H1 (cell line): ENCODE measurements around the gene HOMER1. TPM values are rescaled to one million over a fixed set of nuclear protein-coding genes. Genes with fewer than 3 reads are reported as not detected.

ENCODE experiments used
- CTCF ChIA-PET: fragments of 300-600 bp; sonication (Branson Sonifier 250); formaldehyde crosslinking; loops from one replicate; lab custom pipeline; 2021; ENCODE audit not compliant: partially characterized antibody; lab: Charles Lee
- POLR2A ChIA-PET: fragments of 300-600 bp; sonication (Branson Sonifier 250); formaldehyde crosslinking; loops from one replicate; lab custom pipeline; 2021; ENCODE audit warnings: inconsistent platforms; ENCODE audit not compliant: partially characterized antibody; lab: Charles Lee
- DNase-seq, 2 experiments: peaks; one replicate each; pipeline versions ENCODE4 v3.0.0 to v3.0.0-alpha.2; 2010 to 2022; ENCODE audit warnings: low spot score in 2 of 2, low read depth in 1 of 2, mixed read lengths in 1 of 2
- FAIRE-seq: peaks from 2 replicates; lab custom pipeline; 2011; peaks lifted over from hg19 to GRCh38; lab: Jason Lieb, UNC
- H2AFZ ChIP-seq: 2 replicates; pipeline ENCODE4 v1.8.1; 2012; ENCODE audit warnings: low read length, inconsistent platforms
- H2AK5ac ChIP-seq: 2 replicates; pipeline ENCODE4 v1.6.1; 2013; ENCODE audit warnings: low read depth, low read length
- H2BK120ac ChIP-seq: replicated peaks from 2 replicates; pipeline ENCODE3; 2013; ENCODE audit warnings: low read depth, low read length, inconsistent platforms
- H2BK12ac ChIP-seq: 2 replicates; pipeline ENCODE4 v1.6.1; 2013; ENCODE audit warnings: low read depth, low read length
- H2BK15ac ChIP-seq: 2 replicates; pipeline ENCODE4 v1.6.1; 2013; ENCODE audit warnings: low read length
- H2BK20ac ChIP-seq: 2 replicates; pipeline ENCODE4 v1.6.1; 2013; ENCODE audit warnings: low read length
- H2BK5ac ChIP-seq: 2 replicates; pipeline ENCODE4 v1.6.1; 2013; ENCODE audit warnings: low read depth, low read length
- H3K14ac ChIP-seq: 2 replicates; pipeline ENCODE4 v1.6.1; 2013; ENCODE audit warnings: inconsistent platforms; ENCODE audit not compliant: insufficient read length
- H3K18ac ChIP-seq: 2 replicates; pipeline ENCODE4 v1.6.1; 2013; ENCODE audit warnings: low read length; ENCODE audit errors: extremely low read depth
- H3K23ac ChIP-seq: 2 replicates; pipeline ENCODE4 v1.6.1; 2013; ENCODE audit warnings: inconsistent platforms; ENCODE audit not compliant: insufficient read length
- H3K23me2 ChIP-seq: 2 replicates; pipeline ENCODE4 v1.6.1; 2013; ENCODE audit warnings: low read depth, low read length
- H3K27ac ChIP-seq: 2 replicates; pipeline ENCODE4 v1.6.1; 2011; ENCODE audit warnings: low read depth, low read length, inconsistent platforms
- H3K27me3 ChIP-seq, 4 experiments: replicated peaks in 1 of 4; 1 replicate in 1 of 4; 2 replicates in 3 of 4; pipeline versions ENCODE4 v1.6.1 to v1.8.1; 2011 to 2013; ENCODE audit warnings: low read length in 3 of 4, mild to moderate bottlenecking in 3 of 4, inconsistent platforms in 2 of 4, mixed read lengths in 2 of 4, moderate library complexity in 1 of 4; ENCODE audit not compliant: control insufficient read depth in 3 of 4, insufficient read depth in 3 of 4; ENCODE audit errors: extremely low read depth in 1 of 4
- H3K36me3 ChIP-seq, 4 experiments: 2 replicates each; pipeline versions ENCODE4 v1.6.1 to v1.8.1; 2011 to 2013; ENCODE audit warnings: mild to moderate bottlenecking in 4 of 4, low read length in 3 of 4, moderate library complexity in 2 of 4, control low read depth in 1 of 4, inconsistent platforms in 1 of 4; ENCODE audit not compliant: insufficient read depth in 4 of 4, control insufficient read depth in 2 of 4
- H3K4ac ChIP-seq: replicated peaks from 2 replicates; pipeline ENCODE3; 2013; ENCODE audit warnings: low read length, low read depth, mixed read lengths, inconsistent platforms; ENCODE audit not compliant: insufficient read length
- H3K4me1 ChIP-seq, 4 experiments: replicated peaks in 1 of 4; 1 replicate in 1 of 4; 2 replicates in 3 of 4; pipeline versions ENCODE4 v1.6.1 to v1.8.1; 2011 to 2013; ENCODE audit warnings: low read length in 3 of 4, inconsistent platforms in 2 of 4, mixed read lengths in 1 of 4; ENCODE audit not compliant: insufficient read depth in 4 of 4, control insufficient read depth in 3 of 4
- H3K4me2 ChIP-seq, 2 experiments: 2 replicates each; pipeline versions ENCODE4 v1.6.1 to v1.8.1; 2011 to 2013; ENCODE audit warnings: low read depth in 2 of 2, low read length in 2 of 2, control low read depth in 1 of 2, inconsistent platforms in 1 of 2, mild to moderate bottlenecking in 1 of 2; ENCODE audit not compliant: insufficient read depth in 1 of 2
- H3K4me3 ChIP-seq, 4 experiments: fragments of 200-600, 300-600 bp in 1 of 4; sonication (generic), shearing (Covaris generic), sonication (Bioruptor Twin) in 1 of 4; 2 replicates each; pipeline versions ENCODE4 v1.5.1 to v1.8.1; 2011 to 2016; ENCODE audit warnings: low read length in 4 of 4, low read depth in 3 of 4, control low read depth in 2 of 4, inconsistent platforms in 2 of 4, mild to moderate bottlenecking in 2 of 4, mixed read lengths in 1 of 4, moderate library complexity in 1 of 4; ENCODE audit not compliant: insufficient read depth in 2 of 4; ENCODE audit errors: extremely low read depth in 1 of 4
- H3K56ac ChIP-seq: replicated peaks from 2 replicates; pipeline ENCODE3; 2013; ENCODE audit warnings: low read depth, mild to moderate bottlenecking, mixed read lengths, low read length, inconsistent platforms; ENCODE audit not compliant: insufficient read length
- H3K79me1 ChIP-seq: 2 replicates; pipeline ENCODE4 v1.6.1; 2013; ENCODE audit warnings: low read depth, low read length, control low read depth
- H3K79me2 ChIP-seq, 2 experiments: 2 replicates each; pipeline versions ENCODE4 v1.6.1 to v1.8.1; 2012 to 2013; ENCODE audit warnings: low read length in 2 of 2, mild to moderate bottlenecking in 2 of 2, inconsistent platforms in 1 of 2; ENCODE audit not compliant: insufficient read depth in 2 of 2, control insufficient read depth in 1 of 2
- H3K9ac ChIP-seq, 4 experiments: replicated peaks in 1 of 4; 1 replicate in 1 of 4; 2 replicates in 3 of 4; pipeline versions ENCODE4 v1.6.1 to v1.8.1; 2011 to 2013; ENCODE audit warnings: low read depth in 3 of 4, low read length in 3 of 4, control low read depth in 2 of 4, mild to moderate bottlenecking in 2 of 4, moderate library complexity in 2 of 4, inconsistent platforms in 1 of 4; ENCODE audit errors: extremely low read depth in 1 of 4
- H3K9me3 ChIP-seq, 2 experiments: 2 replicates each; pipeline versions ENCODE4 v1.6.1 to v1.8.1; 2012 to 2013; ENCODE audit warnings: mild to moderate bottlenecking in 2 of 2, moderate library complexity in 2 of 2, control low read depth in 1 of 2, inconsistent platforms in 1 of 2, low read depth in 1 of 2, low read length in 1 of 2, mixed read lengths in 1 of 2; ENCODE audit not compliant: insufficient read depth in 2 of 2
- H4K20me1 ChIP-seq, 2 experiments: replicated peaks in 1 of 2; 2 replicates each; pipeline versions ENCODE3 to v1.8.1; 2011 to 2013; ENCODE audit warnings: inconsistent platforms in 2 of 2, low read length in 2 of 2, mild to moderate bottlenecking in 1 of 2; ENCODE audit not compliant: insufficient read depth in 2 of 2, control insufficient read depth in 1 of 2
- H4K5ac ChIP-seq: 2 replicates; pipeline ENCODE4 v1.6.1; 2013; ENCODE audit warnings: low read length, low read depth, mixed read lengths, inconsistent platforms; ENCODE audit not compliant: insufficient read length
- H4K8ac ChIP-seq: 2 replicates; pipeline ENCODE4 v1.8.0; 2013; ENCODE audit warnings: mild to moderate bottlenecking, moderate library complexity, low read length, inconsistent platforms; ENCODE audit not compliant: insufficient read depth; ENCODE audit errors: extremely low read depth
- H4K91ac ChIP-seq: replicated peaks from 2 replicates; pipeline ENCODE3; 2013; ENCODE audit warnings: low read length, mixed read lengths, inconsistent platforms; ENCODE audit not compliant: insufficient read length
- ASH2L ChIP-seq: fragments of 200-600, 300-600 bp; sonication (generic); IDR thresholded peaks from one replicate; pipeline ENCODE4 v1.7.1; 2017; ENCODE audit warnings: low read length
- CHD2 ChIP-seq: IDR thresholded peaks from 2 replicates; pipeline ENCODE4 v1.6.1; 2012; ENCODE audit warnings: low read length, improper control_type of control experiment
- KDM5A ChIP-seq: fragments of 200-600 bp; IDR thresholded peaks from 2 replicates; pipeline ENCODE4 v1.7.1; 2012; ENCODE audit warnings: mild to moderate bottlenecking, low read length, inconsistent platforms, mixed read lengths
- POLR2AphosphoS5 ChIP-seq: IDR thresholded peaks from 2 replicates; pipeline ENCODE4 v1.6.1; 2011; ENCODE audit warnings: low read depth, low read length
- RXRA ChIP-seq: IDR thresholded peaks from 2 replicates; pipeline ENCODE4 v1.6.1; 2011; ENCODE audit warnings: low read depth, mild to moderate bottlenecking, low read length, moderate library complexity; ENCODE audit not compliant: insufficient read depth
- WGBS, 2 experiments: shearing (Covaris generic) in 1 of 2; methylation state at CpG; one replicate each; pipeline versions ENCODE4 v1.1.6 to v1.1.7; 2013 to 2015; ENCODE audit warnings: low lambda C conversion rate in 2 of 2, mixed read lengths in 2 of 2, inconsistent platforms in 1 of 2, low coverage in 1 of 2, missing lambda C conversion rate in 1 of 2; ENCODE audit not compliant: insufficient replicate concordance in 2 of 2, insufficient coverage in 1 of 2, insufficient read length in 1 of 2; ENCODE audit errors: extremely low coverage in 1 of 2, missing lambda C conversion rate in 1 of 2; 5-methylcytosine and 5-hydroxymethylcytosine counted together
- polyA plus RNA-seq, 7 experiments: library from polyadenylated mRNA; depleted of rRNA in 3 of 7; stranded (reverse) in 5 of 7; unstranded in 2 of 7; fragments of >200 nt in 5 of 7; fragments of 200-250 nt in 2 of 7; gene quantifications; 1 replicate in 5 of 7; 2 replicates in 1 of 7; 4 replicates in 1 of 7; pipeline versions ENCODE4 v1.2.1 to v1.2.3, GENCODE V29; 2011 to 2013; ENCODE audit warnings: missing spikeins in 2 of 7, mixed read lengths in 2 of 7
- total RNA-seq: library from RNA; stranded (reverse); fragmentation: NEBNext Ultra II Directional; extraction: Animal tissue kit (Norgen Biotek cat#: 25700); gene quantifications from 2 replicates; pipeline ENCODE4 v1.2.1, GENCODE V29; 2021

The HOMER1 gene
- total and polyA plus RNA-seq, 2 of the 8 experiments (the other 6 are each of a cell fraction or from before 2014, with no cell fraction given) = 6.4 to 57.9 TPM

DNA sequence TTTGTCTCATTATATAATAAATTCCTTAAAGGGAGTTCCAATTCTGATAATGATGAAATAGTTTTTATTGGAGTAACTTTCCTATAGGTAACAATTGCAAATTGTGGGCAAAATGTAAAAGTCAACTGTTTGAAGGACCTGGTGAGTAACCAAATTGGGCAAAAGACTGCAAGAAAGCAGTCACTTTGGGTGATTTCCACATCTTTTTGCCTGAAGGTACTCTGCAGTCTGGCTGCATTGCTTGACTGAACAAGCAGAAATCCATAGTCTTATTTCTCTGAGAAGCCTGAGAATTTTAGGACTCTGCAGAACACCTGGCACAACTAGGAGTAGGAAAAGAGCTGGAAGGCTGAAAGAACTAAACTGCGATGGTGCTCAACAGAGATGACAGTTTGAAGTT lies 114.9 kb downstream of the HOMER1 start:
- no peak overlapping the region for H2BK12ac ChIP-seq
- no peaks in the 10 kb centered on the region for H3K9me3 ChIP-seq
- no peaks in the 10 kb centered on the region for H3K27me3 ChIP-seq
- DNase-seq (no peak), FAIRE-seq (no peak)
- H4K5ac ChIP-seq = no peak overlapping the region
- CTCF ChIA-PET = no interaction called here
- H2BK5ac ChIP-seq = no peak overlapping the region
- H2BK20ac ChIP-seq = no peak overlapping the region
- H4K20me1 ChIP-seq = no peaks in the 10 kb centered on the region
- no peak overlapping the region for H3K56ac ChIP-seq
- no peak overlapping the region for H3K9ac ChIP-seq
- H3K27ac ChIP-seq = no peak overlapping the region
- no peaks in the 10 kb centered on the region; the same call in 1 of the 2 replicates for H3K23me2 ChIP-seq
- H3K4me3 ChIP-seq = no peak overlapping the region
- H3K23ac ChIP-seq = no peak overlapping the region
- no peak overlapping the region for H2AK5ac ChIP-seq
- no peaks in the 10 kb centered on the region for H3K79me2 ChIP-seq
- H2BK120ac ChIP-seq = no peak overlapping the region
- H2AFZ ChIP-seq = no peak overlapping the region
- no peaks in the 10 kb centered on the region for H3K4me1 ChIP-seq
- H3K4me2 ChIP-seq = no peak overlapping the region
- TF ChIP-seq KDM5A = no peak
- no peak for TF ChIP-seq POLR2AphosphoS5
- TF ChIP-seq RXRA = no peak
- TF ChIP-seq ASH2L = no peak
- TF ChIP-seq CHD2 = no peak
- TF ChIP-seq, all 59 proteins: peak for 0
- no peak overlapping the region for H4K8ac ChIP-seq
- H3K14ac ChIP-seq = no peak overlapping the region
- 88% methylated on average over 1 of the region's 1 CpG; no CpG with 5 or more reads in 1 of the 2 experiments for WGBS, 2 experiments
- H2BK15ac ChIP-seq = no peak overlapping the region
- POLR2A ChIA-PET = no interaction called here
- H3K36me3 ChIP-seq = peaks cover 0 to 12% (median 2%) of the 10 kb centered on the region in 4 experiments; a peak in 4 of 8 replicates
- H3K79me1 ChIP-seq = no peaks in the 10 kb centered on the region
- no peak overlapping the region for H3K18ac ChIP-seq
- H3K4ac ChIP-seq = no peak overlapping the region
- H4K91ac ChIP-seq = no peak overlapping the region
